KMS-11 (cell line): ENCODE data around the gene GNAT1.

Experiments used
- H2AFZ ChIP-seq: fragments of 200-600 bp; sonication (generic); 2 replicates; pipeline ENCODE4 v1.6.1; 2016; ENCODE audit warnings: antibody characterized with exemption, mixed run types, low read depth
- H3K27ac ChIP-seq: fragments of 200-600 bp; sonication (generic); 2 replicates; pipeline ENCODE4 v1.6.1; 2016; ENCODE audit warnings: mild to moderate bottlenecking, mixed run types
- H3K27me3 ChIP-seq: fragments of 200-600 bp; sonication (generic); 2 replicates; pipeline ENCODE4 v1.6.1; 2017; ENCODE audit warnings: mild to moderate bottlenecking, low read depth, mixed run types, moderate library complexity; ENCODE audit not compliant: insufficient read depth
- H3K36me3 ChIP-seq: fragments of 200-600 bp; sonication (generic); 2 replicates; pipeline ENCODE4 v1.6.1; 2017; ENCODE audit warnings: mild to moderate bottlenecking, mixed run types; ENCODE audit not compliant: insufficient read depth
- H3K4me1 ChIP-seq: fragments of 200-600 bp; sonication (generic); 2 replicates; pipeline ENCODE4 v1.6.1; 2016; ENCODE audit warnings: mild to moderate bottlenecking, low read depth, mixed run types; ENCODE audit not compliant: poor library complexity, severe bottlenecking
- H3K4me2 ChIP-seq: fragments of 200-600 bp; sonication (generic); 2 replicates; pipeline ENCODE4 v1.7.0; 2016; ENCODE audit warnings: mild to moderate bottlenecking, mixed run types
- H3K4me3 ChIP-seq: fragments of 200-600 bp; sonication (generic); IDR thresholded peaks from 2 replicates; pipeline ENCODE4 v1.6.1; 2017; ENCODE audit warnings: low read depth, low read length, mixed read lengths; ENCODE audit not compliant: insufficient read depth
- H3K79me2 ChIP-seq: fragments of 200-600 bp; sonication (generic); 2 replicates; pipeline ENCODE4 v1.6.1; 2016; ENCODE audit warnings: low read depth, mixed run types; ENCODE audit not compliant: insufficient read depth
- H3K9ac ChIP-seq: fragments of 200-600 bp; sonication (generic); 2 replicates; pipeline ENCODE4 v1.6.1; 2016; ENCODE audit warnings: mild to moderate bottlenecking, mixed run types
- H4K20me1 ChIP-seq: fragments of 200-600 bp; sonication (generic); 2 replicates; pipeline ENCODE4 v1.6.1; 2016; ENCODE audit warnings: mild to moderate bottlenecking, mixed run types; ENCODE audit not compliant: insufficient read depth
- CTCF ChIP-seq: fragments of 200-600 bp; sonication (generic); conservative IDR thresholded peaks from 2 replicates; pipeline ENCODE4 v1.6.1; 2017; ENCODE audit warnings: low read depth, mild to moderate bottlenecking, antibody characterized with exemption, low read length, moderate library complexity, mixed read lengths

GNAT1 gene

DNA sequence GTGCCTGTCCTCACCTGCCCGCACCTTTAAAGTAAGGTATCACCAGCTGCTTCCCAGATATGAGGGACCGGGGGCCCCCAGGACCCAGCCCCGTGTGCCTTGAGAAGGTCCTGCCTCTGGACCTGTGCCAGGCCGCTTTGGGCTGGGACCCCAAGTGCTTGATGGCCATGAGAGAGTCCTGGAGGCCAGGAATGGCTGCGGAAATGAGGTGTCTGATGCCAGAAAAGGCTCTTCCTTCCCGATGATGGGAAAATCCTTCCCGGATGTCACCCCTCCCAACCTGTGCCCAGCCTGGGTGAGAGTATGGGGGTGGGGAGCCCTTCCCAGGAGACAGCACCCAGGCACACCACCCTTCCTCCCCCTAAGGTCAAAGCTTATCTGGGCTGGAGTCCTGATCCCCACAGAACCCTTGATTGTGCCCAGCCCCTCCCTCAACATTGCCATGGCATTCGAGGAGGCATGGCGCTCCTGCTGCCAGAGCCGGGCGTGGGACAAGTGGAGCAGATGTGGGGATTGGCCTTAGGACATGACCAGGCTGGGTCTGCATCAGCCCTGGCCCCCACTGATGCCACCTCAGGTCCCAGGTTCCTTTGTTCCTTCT lies 22.1 kb upstream of the GNAT1 start:
- H3K36me3 ChIP-seq: no peaks in the 10 kb centered on the region
- no peak overlapping the region for H3K4me2 ChIP-seq
- no peaks in the 10 kb centered on the region for H3K4me1 ChIP-seq
- no peak overlapping the region for H2AFZ ChIP-seq
- no peaks in the 10 kb centered on the region for H3K79me2 ChIP-seq
- H4K20me1 ChIP-seq: no peaks in the 10 kb centered on the region
- no peak for TF ChIP-seq CTCF
- peaks cover 6% of the 10 kb centered on the region; the same call in 1 of the 2 replicates for H3K27me3 ChIP-seq
- no peak overlapping the region for H3K9ac ChIP-seq
- H3K4me3 ChIP-seq: no peak overlapping the region
- no peak overlapping the region for H3K27ac ChIP-seq

GRCh38 chr3:50169858-50170257 lies 21.6 kb upstream of the GNAT1 start:
- H3K9ac ChIP-seq: no peak overlapping the region
- H3K4me2 ChIP-seq: no peak overlapping the region

GRCh38 chr3:50170689-50171088 lies 20.7 kb upstream of the GNAT1 start:
- no peak overlapping the region for H3K4me2 ChIP-seq
- no peak overlapping the region for H3K9ac ChIP-seq
- no peak overlapping the region for H3K4me3 ChIP-seq
- no peaks in the 10 kb centered on the region for H4K20me1 ChIP-seq
- H3K27ac ChIP-seq: no peak overlapping the region
- H2AFZ ChIP-seq: no peak overlapping the region
- no peaks in the 10 kb centered on the region for H3K36me3 ChIP-seq
- H3K27me3 ChIP-seq: peaks cover 6% of the 10 kb centered on the region; the same call in 1 of the 2 replicates
- no peaks in the 10 kb centered on the region for H3K79me2 ChIP-seq
- TF ChIP-seq CTCF: no peak
- H3K4me1 ChIP-seq: no peaks in the 10 kb centered on the region

More at GRCh38 chr3:50169858-50170257, 21.6 kb upstream of the GNAT1 start:
- H3K36me3 ChIP-seq: no peaks in the 10 kb centered on the region
- no peaks in the 10 kb centered on the region for H4K20me1 ChIP-seq
- no peak overlapping the region for H2AFZ ChIP-seq
- no peaks in the 10 kb centered on the region for H3K79me2 ChIP-seq
- H3K27me3 ChIP-seq: peaks cover 6% of the 10 kb centered on the region; the same call in 1 of the 2 replicates
- TF ChIP-seq CTCF: no peak
- no peak overlapping the region for H3K4me3 ChIP-seq
- H3K4me1 ChIP-seq: no peaks in the 10 kb centered on the region
- H3K27ac ChIP-seq: no peak overlapping the region

GRCh38 chr3:50171540-50172301 lies 19.7 kb upstream of the GNAT1 start:
- H4K20me1 ChIP-seq: no peaks in the 10 kb centered on the region
- no peaks in the 10 kb centered on the region for H3K79me2 ChIP-seq
- no peak overlapping the region for H3K9ac ChIP-seq
- H3K4me1 ChIP-seq: no peaks in the 10 kb centered on the region
- H3K4me2 ChIP-seq: no peak overlapping the region
- H3K27me3 ChIP-seq: peaks cover 6% of the 10 kb centered on the region; the same call in 1 of the 2 replicates
- no peak for TF ChIP-seq CTCF
- no peaks in the 10 kb centered on the region for H3K36me3 ChIP-seq
- no peak overlapping the region for H3K4me3 ChIP-seq
- H3K27ac ChIP-seq: no peak overlapping the region
- H2AFZ ChIP-seq: no peak overlapping the region
